GM21528 (cell line): Measurements from ENCODE around the gene MAP1LC3A.
A peak's percentile ranks its signal among the peaks of the same experiment; 100 is the strongest.
"Not testable (repeated sequence)": the region's sequence is repeated elsewhere in the genome, so short reads cannot be mapped to it uniquely, and the experiment has no call there.

Experiments used
- ATAC-seq: cut with Tn5 transposase; IDR thresholded peaks from one replicate; pipeline ENCODE4 v1.9.1; 2021; ENCODE audit warnings: mild to moderate bottlenecking, moderate library complexity; ENCODE audit not compliant: unreplicated experiment, low FRiP score

The MAP1LC3A gene

DNA sequence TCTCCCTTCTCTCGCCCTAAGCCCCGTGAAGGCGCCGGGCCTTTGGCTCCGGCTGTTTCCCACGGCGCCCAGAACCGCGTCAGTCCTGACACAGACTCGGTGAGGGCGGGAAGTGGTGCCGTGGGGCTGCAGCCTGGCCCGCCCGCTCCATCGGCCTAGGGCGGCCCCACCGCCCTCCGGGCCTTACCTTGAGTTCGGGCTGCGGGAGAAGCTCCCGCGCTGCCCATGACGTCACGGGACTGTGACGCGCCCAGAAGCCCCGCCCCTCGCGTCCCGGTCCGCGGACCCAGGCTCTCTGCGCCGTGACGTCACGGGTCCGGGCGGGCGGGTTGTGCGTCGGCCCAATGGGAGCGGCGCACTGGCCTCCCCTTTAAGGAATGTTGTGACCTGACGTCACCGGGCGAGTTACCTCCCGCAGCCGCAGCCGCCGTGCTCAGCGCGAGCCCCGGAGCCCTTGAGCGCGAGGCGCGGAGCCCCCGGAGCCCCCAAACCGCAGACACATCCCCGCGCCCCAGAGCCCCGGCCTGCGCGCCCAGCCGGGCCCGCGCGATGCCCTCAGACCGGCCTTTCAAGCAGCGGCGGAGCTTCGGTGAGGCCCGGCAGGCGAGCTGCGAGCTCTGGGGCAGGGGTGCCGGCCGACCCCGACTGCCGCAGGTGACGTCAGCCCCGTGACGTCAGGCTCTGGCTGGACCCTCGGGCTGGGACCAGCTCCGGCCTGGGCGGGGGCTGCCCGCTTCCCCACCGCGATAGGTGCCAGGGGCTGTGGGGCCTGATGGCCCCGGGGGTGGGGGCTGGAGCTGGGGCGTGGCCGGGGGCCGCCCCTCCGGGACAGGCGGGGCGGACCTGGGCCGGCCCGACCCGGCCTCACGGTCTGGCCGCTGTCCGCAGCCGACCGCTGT is at the start of gene MAP1LC3A:
TSS of gene MAP1LC3A (plus strand) at position 399 of the 899 bp plus-strand sequence. CDS start at position 550, 151 bp downstream.
- peak; percentile 51 for ATAC-seq

DNA sequence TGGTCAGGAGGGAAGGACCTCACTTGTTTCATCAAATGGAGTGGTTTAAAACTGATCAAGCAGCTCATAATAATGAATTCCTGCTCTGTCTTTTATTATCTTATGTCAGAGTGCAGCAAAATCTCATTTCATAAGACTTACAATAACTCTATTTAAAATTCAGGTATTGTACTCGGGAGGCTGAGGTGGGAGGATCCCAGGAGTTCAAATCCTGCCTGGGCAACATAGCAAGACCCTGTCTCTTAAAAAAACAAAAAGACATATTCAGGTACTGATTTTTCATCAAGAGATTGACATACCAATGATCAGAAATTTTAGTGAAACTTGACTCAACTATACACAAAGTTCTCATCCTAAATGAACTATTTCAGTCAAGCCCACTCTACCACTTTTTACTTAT is 47.9 kb upstream of the MAP1LC3A start:
- no peak for ATAC-seq

DNA sequence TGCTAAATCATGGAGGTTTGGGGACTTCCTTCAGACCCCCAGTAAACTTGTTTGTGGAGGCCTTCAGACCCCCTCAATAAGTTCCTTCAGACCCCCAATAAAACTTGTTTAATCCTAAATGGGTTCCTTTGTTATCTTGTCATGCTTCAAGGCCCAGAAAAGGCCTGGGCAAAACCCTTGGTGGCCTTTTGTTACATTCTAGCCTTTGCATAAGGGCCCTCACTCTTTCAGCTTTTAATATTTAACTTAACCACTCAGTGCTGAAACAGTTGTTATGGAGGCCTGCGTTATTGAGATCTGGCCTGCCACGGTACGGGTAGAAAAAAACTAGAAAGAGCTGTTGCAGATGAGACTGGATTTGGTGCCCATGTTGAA is 46.6 kb upstream of the MAP1LC3A start:
- ATAC-seq = no peak

DNA sequence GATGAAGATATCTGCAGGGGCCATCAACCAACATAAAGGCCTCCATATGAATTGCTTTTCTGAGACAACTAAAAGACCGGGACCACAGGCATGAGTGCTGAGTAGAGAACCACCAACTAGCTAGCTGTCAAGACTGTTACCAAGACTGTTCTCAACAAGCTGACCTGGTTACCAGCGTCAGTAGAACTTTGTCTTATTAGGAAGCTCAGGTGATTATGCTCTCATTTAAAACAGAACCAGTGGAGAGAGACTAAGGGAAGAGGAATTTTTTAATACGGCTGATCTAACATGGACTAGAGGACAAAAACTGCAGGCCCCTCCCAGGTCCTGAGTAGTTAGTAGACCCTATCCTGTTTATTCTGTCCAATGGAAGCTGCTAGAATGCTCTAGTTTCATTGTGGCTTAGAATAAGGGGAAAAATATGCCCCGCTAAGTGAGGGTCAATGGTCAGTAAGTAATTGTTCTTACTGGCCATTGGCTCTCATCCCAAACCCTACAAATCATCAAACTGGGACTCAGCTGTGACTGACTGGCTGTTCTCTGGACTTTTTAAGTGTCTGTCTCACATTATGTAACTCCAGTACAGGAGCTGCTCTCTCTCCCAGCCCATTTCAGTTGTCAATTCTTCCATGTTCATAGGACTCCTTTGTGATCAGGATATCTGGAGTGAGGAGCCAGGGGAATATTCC is 46.1 kb upstream of the MAP1LC3A start:
- ATAC-seq = no peak

GRCh38 chr20:34512955-34513419 is 45.5 kb upstream of the MAP1LC3A start:
- ATAC-seq = no peak

GRCh38 chr20:34514034-34514433 is 44.5 kb upstream of the MAP1LC3A start:
- ATAC-seq = not testable (repeated sequence)

GRCh38 chr20:34514897-34515483 is 43.5 kb upstream of the MAP1LC3A start:
- ATAC-seq = no peak

DNA sequence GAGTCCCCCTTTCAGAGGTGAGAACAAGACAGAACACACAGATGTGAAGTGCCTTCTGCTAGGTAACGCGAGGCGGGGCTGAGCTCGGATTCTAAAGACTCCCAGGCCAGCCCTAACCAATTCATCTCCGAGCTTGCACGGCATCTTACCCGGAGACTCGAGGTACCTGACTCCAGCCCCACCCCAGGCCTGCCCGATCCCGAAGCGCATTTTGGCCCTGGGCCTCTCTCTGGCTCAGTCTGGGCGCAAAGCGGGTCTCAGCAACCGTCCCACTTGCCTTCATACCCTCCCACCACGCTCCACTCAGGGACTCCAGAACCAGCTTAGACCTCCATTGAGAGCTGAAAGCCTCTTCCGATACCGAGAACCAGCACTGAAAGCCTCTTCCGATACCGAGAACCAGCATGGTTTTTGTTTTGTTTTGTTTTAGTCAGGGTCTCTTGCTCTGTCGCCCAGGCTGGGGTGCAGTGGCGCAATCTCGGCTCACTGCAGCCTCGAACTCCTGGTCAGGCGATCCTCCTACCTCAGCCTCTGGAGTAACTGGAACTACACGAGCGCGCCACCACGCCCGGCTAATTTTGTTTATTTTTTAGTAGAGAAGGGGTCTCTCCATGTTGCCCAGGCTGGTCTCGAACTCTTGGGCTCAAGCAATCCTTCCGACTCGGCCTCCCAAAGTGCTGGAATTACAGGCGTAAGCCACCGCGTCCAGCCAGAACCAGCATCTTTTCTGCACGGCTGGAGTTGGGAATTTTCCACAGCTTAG is 42.9 kb upstream of the MAP1LC3A start:
- peak; percentile 49 for ATAC-seq

- ATAC-seq = peak; percentile 61
Measured at GRCh38 chr20:34516247-34517113, 42.0 kb upstream of the MAP1LC3A start, which contains the start of gene DYNLRB1. Gene DYNLRB1, plus strand, starts transcription at chr20:34516422. Its CDS starts 37 bp downstream, at chr20:34516459.

DNA sequence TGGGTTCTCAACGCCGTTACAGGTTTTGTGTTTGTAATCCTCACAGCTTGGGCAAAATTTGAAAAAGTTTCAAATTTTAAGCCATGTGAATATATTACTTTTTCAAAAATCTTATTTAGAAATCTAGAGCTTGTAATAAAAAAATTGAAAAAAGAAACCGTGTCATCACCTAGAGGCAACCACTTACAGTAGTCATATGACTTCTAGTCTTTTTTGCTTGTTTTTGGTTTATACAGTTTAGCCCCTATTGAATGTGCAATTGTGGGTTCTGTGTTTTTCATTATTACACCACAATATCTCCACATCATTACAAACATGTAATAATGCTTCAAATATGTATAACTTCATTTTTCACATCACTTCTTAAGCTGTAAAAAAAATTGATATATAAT is 41.4 kb upstream of the MAP1LC3A start:
- ATAC-seq = no peak

DNA sequence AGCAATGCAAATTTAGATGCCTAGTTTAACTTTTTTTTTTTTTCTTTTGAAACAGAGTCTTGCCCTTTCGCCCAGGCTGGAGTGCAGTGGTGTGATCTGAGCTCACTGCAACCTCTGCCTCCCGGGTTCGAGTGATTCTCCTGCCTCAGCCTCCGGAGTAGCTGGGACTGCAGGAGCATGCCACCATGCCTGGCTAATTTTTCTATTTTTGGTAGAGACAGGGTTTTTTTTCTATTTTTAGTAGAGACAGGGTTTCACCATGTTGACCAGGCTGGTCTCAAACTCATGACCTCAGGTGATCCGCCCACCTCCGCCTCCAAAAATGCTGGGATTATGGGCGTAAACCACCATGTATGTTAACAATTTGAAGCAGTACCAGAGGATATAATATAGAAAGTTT is 39.7 kb upstream of the MAP1LC3A start:
- not testable (repeated sequence) for ATAC-seq

DNA sequence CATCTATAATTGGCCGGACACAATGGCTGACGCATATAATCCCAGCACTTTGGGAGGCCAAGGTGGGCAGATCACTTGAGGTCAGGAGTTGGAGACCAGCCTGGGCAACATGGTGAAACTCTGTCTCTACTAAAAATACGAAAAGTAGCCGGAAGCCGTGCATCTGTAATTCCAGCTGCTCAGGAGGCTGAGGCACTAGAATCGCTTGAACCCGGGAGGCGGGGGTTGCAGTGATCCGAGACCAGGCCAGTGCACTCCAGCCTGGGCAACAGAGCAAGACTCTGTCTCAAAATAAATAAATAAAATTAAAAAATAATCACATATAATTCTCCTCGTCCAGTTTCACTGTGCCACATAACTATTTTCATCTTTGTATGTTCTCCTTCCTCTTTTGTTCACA is 38.7 kb upstream of the MAP1LC3A start:
- not testable (repeated sequence) for ATAC-seq

- no peak for ATAC-seq
Measured at GRCh38 chr20:34522969-34523871, 35.3 kb upstream of the MAP1LC3A start.

DNA sequence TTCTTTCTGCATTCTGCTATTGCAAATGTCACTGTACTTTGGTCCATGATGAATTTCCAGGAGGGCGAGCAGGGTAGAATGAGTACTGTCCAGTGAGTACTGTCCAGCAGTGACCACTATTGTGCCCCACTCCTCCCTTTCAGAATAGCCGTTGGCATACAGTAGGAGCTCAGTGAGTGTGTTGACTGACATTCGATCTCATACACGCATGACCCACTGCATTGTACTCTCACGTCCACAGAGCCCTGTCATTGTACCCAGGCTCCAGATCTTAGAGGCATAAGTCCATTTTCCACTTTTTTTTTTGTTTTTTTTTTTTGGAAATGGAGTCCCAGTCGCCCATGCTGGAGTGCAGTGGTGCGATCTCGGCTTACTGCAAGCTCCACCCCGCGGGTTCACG is 34.1 kb upstream of the MAP1LC3A start:
- ATAC-seq = no peak

- ATAC-seq = no peak
Measured at GRCh38 chr20:34525342-34525708, 33.2 kb upstream of the MAP1LC3A start.

DNA sequence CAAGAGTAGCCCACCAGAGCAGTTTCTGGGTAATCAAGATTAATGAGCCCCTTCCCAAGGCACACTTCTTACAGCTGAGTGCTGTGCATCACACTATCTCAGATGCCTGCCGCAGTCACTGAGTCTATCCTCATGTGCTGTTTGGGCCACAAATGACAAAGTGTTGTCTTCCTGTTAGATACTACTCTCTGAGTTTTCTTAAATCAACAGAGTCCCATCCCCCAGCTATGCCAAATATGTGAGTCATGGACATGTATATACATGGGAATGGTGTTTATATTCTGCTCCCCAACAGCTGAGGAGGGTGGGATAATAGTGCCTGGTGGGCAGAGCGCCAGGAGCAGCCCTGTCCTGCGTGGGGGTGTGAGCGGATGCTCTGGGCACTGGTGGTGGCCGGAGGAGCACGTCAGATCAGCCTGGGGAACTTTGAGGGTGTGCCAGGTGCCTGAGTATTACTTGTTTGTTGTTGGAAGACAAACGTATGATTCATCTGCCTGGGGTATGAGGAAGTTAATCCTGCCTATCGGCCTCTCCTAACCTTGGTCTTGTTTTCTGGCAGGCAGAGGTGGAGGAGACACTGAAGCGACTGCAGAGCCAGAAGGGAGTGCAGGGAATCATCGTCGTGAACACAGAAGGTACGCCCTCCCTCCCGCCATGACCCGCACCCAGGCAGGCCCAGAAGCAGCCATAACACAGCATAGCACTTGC is 32.7 kb upstream of the MAP1LC3A start:
- ATAC-seq = no peak

DNA sequence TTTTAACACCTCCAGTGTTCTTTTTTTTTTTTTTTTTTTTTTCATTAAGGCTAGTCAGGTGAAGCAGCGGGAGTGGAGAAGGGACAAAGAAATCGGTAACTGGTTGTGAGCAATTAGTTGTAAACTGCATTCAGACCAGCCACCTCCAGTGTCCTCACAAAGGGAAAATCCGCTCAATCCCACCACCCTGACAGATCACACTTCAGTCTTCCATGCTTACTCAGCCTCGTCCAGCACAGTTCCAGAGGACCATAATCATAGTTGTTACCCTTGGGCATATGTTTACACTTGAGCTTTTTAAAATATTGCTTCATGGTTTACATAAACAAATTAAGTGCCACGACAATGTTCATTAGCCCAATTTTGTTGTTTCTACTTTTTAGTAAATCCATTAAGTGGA is 32.1 kb upstream of the MAP1LC3A start:
- no peak for ATAC-seq

DNA sequence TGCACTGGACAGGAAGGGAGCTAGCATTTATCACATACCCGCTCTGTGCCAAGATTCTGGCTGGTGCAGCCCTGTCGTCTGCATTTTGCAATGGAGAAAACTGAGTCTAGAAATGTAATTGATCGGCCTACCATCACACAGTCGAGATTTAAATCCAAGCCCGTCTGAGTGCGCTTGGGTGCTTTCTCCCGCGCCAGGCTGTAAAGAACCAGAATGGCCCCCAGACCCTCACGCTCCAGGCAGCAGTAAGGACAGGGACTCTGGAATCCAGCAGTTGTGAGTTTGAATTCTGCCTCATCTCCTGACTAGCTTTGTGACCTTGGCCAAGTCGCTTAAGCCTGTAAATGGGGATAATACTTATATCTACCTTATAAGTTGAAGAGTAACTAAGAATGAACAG is 31.5 kb upstream of the MAP1LC3A start:
- no peak for ATAC-seq
